ENCODE data around the gene MAPK1.
"Not testable (repeated sequence)": the region's sequence is repeated elsewhere in the genome, so short reads cannot be mapped to it uniquely, and the experiment has no call there.

Gene MAPK1
- 128 to 308 (median 275) reads per million in 3 experiments for total RNA-seq

- peak; percentile 90 for DNase-seq
Observed at GRCh38 chr22:21867528-21868266, at the start of gene MAPK1. MAPK1 (minus strand) TSS chr22:21867645; CDS start chr22:21867440, 205 bp downstream.

GRCh38 chr22:21916309-21916918 lies 49.0 kb upstream of the MAPK1 start:
- DNase-seq: no peak

- no peak for DNase-seq
Observed at GRCh38 chr22:21915624-21916308, 48.3 kb upstream of the MAPK1 start.

- DNase-seq: not testable (repeated sequence)
Observed at GRCh38 chr22:21914033-21914642, 46.7 kb upstream of the MAPK1 start.

- not testable (repeated sequence) for DNase-seq
Observed at GRCh38 chr22:21910367-21910766, 42.9 kb upstream of the MAPK1 start.

- no peak for DNase-seq
Observed at GRCh38 chr22:21909871-21910270, 42.4 kb upstream of the MAPK1 start.

- DNase-seq: no peak
Observed at GRCh38 chr22:21907638-21908522, 40.4 kb upstream of the MAPK1 start.

GRCh38 chr22:21905234-21905633 lies 37.8 kb upstream of the MAPK1 start:
- not testable (repeated sequence) for DNase-seq

GRCh38 chr22:21904250-21904789 lies 36.9 kb upstream of the MAPK1 start:
- no peak for DNase-seq

GRCh38 chr22:21903283-21903682 lies 35.8 kb upstream of the MAPK1 start:
- no peak for DNase-seq

GRCh38 chr22:21902296-21903087 lies 35.0 kb upstream of the MAPK1 start:
- no peak for DNase-seq

- no peak for DNase-seq
Observed at GRCh38 chr22:21898354-21898896, 31.0 kb upstream of the MAPK1 start.

- DNase-seq: no peak
Observed at GRCh38 chr22:21896951-21897513, 29.6 kb upstream of the MAPK1 start.

- DNase-seq: not testable (repeated sequence)
Observed at GRCh38 chr22:21896275-21896674, 28.8 kb upstream of the MAPK1 start.

GRCh38 chr22:21894799-21895198 lies 27.4 kb upstream of the MAPK1 start:
- DNase-seq: no peak

GRCh38 chr22:21889251-21889990 lies 22.0 kb upstream of the MAPK1 start:
- DNase-seq: no peak

- DNase-seq: no peak
Observed at GRCh38 chr22:21887841-21888240, 20.4 kb upstream of the MAPK1 start.

GRCh38 chr22:21883930-21884329 lies 16.5 kb upstream of the MAPK1 start:
- DNase-seq: not testable (repeated sequence)

GRCh38 chr22:21882754-21883333 lies 15.4 kb upstream of the MAPK1 start:
- not testable (repeated sequence) for DNase-seq
